GM12875 (cell line): ENCODE results near the gene BORCS6.

Experiments used
- H3K4me3 ChIP-seq: one replicate; pipeline ENCODE4 v1.5.1; 2011; ENCODE audit warnings: low read depth, low read length, control low read depth
- CTCF ChIP-seq: IDR thresholded peaks from 2 replicates; pipeline ENCODE4 v1.5.1; 2011; ENCODE audit warnings: low read depth, mild to moderate bottlenecking, control low read depth, inconsistent platforms, low read length, moderate library complexity, borderline replicate concordance; ENCODE audit not compliant: insufficient read depth

BORCS6 gene

GRCh38 chr17:8147141-8147804 is 42.7 kb downstream of the BORCS6 start:
- TF ChIP-seq CTCF, result no peak
- no peak overlapping the region for H3K4me3 ChIP-seq

GRCh38 chr17:8146381-8147140 is 43.4 kb downstream of the BORCS6 start:
- TF ChIP-seq CTCF, result no peak
- no peak overlapping the region for H3K4me3 ChIP-seq

- no peak overlapping the region for H3K4me3 ChIP-seq
- TF ChIP-seq CTCF, result no peak
These were observed 44.2 kb downstream of the BORCS6 start for GRCh38 chr17:8145811-8146210.

DNA sequence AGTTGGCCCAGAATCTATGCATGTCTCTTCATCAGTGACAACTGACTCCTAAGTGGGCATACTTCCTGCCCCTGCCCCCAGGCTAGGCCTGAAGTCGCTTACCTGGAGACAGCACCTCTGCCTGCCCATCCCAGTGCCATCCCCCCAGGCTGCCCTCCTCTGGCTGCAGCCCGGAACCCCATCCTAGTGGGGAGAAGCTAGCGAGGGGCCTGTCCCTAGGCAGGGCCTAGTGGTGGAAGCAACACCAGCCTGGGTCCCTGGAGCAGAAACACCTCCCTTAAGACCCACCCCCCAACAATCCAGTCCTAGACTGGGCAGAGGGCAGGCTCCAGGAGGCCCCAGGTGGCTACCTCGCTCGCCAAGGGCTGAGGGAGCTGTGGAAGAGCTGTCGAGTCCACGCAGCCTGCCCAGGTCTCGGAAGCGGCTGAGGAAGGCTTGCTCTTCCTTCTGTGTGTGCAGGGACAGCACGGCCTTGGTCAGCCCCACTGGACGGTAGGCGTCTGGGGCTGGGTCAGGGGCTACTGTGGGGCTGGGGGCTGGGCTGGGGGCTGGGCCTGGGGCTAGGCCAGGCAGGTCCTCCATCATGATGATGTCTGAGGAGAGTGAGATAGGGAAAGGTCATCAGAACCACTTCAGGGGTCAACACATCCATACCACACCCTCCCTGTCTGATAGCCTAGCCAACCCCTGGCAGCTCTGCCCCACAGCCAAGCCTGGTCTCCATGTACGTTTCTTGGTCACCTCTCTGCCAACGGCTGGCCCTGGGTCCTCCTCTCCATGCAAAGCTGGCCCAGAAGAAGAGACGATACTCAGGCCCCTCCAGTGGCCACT is 45.4 kb downstream of the BORCS6 start:
- no peak overlapping the region for H3K4me3 ChIP-seq
- no peak for TF ChIP-seq CTCF

DNA sequence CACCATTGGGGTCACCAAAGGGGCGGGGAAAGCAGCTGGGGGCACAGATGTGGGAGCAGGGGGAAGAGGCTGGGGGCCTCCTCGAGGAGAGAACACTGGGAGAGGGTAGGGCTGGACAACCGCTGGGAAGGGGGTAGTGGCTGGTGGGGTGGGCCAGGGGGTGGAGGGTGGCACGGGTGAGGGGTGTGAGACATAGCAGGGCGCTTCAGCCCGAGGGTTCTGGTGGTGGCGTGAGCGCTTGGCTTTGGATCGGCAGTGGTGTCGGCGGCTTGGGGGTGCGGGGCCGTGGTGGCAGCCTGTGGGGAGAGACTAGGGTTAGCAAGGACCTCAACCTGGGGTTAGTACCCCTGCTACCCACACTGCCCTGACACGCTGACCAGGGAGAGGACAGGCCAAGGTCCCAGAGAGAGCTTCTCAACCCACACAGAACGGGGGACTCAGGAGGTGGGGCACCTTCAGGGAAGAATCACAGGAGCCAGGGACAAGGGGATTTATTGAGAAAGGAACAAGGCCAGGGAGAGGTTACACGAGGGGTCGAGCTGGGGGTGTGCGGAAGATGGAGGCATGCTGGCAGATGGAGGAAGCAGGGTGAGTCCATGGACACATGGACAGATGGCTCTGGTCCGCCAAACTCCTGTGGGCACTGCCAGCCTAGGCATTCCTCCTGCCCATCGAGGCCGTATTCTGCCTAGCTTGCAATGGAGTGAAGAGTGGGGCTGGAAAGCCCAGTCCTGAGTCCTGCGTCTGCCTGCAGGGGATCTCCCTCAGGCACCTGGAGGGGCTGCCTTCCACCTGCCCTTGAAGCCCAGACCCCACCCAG is 46.2 kb downstream of the BORCS6 start:
- H3K4me3 ChIP-seq, result no peak overlapping the region
- no peak for TF ChIP-seq CTCF

GRCh38 chr17:8142887-8143580 is 46.9 kb downstream of the BORCS6 start:
- no peak overlapping the region for H3K4me3 ChIP-seq
- TF ChIP-seq CTCF, result no peak
